GM18499 (cell line): ENCODE measurements around the gene CLEC4E.
"Not testable (repeated sequence)": the region's sequence is repeated elsewhere in the genome, so short reads cannot be mapped to it uniquely, and the experiment has no call there.

Experiments
- ATAC-seq: cut with Tn5 transposase; IDR thresholded peaks from one replicate; pipeline ENCODE4 v1.9.1; 2021; ENCODE audit warnings: moderate number of reproducible peaks; ENCODE audit not compliant: insufficient read depth, unreplicated experiment

CLEC4E gene

GRCh38 chr12:8544295-8544694 lies 3.6 kb upstream of the CLEC4E start:
- no peak for ATAC-seq

DNA sequence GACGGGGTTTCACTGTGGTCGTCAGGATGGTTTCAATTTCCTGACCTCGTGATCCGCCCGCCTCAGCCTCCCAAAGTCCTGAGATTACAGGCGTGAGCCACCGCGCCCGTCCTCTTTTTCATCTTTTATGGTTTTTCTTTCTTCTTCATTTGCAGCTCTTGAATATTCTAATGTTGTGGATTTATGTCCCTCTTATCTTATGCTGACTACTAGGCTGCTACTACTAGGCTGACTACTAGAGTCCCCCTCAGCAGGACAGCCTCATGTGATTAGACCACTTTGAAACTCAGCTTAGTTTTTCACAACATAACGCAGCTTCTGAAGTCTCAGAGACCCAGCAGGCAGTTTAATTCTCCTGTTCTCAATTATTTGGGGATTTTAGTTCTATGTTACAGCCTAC lies 857 bp upstream of the CLEC4E start:
- ATAC-seq, result no peak

DNA sequence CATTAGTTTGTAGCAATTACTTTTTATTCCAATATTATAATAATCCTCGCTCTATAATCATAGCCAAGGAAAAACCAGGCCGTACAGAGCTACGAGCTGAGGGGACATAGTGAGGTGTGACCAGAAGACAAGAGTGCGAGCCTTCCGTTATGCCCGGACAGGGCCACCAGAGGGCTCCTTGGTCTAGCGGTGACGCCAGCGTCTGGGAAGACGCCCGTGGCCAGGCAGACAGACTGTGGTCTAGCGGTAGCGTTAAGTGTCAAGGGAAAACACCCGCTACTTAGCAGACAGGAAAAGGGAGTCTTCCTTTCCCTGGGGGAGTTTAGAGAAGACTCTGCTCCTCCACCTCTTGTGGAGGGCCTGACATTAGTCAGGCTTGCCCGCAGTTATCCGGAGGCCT lies 2.9 kb downstream of the CLEC4E start:
- ATAC-seq, result not testable (repeated sequence)

DNA sequence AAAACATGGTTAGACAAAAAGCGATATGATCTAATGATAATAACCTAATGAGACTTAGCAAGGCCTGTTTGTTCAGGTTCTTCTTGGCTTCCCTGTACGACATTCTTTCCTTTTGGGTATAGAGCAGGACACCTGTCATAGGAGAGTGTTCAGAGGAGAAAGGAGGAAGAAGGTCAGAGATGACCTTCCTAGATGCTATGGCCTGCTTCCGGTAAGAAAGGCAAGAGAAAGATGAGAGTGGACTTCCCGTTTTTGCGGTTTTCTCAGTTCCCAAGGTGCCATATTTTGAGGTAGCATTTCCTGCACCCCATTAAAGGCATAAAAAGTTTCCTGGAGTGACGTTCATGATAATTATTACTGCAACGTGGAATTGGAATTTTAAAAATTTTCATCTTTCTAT lies 8.7 kb downstream of the CLEC4E start:
- no peak for ATAC-seq

DNA sequence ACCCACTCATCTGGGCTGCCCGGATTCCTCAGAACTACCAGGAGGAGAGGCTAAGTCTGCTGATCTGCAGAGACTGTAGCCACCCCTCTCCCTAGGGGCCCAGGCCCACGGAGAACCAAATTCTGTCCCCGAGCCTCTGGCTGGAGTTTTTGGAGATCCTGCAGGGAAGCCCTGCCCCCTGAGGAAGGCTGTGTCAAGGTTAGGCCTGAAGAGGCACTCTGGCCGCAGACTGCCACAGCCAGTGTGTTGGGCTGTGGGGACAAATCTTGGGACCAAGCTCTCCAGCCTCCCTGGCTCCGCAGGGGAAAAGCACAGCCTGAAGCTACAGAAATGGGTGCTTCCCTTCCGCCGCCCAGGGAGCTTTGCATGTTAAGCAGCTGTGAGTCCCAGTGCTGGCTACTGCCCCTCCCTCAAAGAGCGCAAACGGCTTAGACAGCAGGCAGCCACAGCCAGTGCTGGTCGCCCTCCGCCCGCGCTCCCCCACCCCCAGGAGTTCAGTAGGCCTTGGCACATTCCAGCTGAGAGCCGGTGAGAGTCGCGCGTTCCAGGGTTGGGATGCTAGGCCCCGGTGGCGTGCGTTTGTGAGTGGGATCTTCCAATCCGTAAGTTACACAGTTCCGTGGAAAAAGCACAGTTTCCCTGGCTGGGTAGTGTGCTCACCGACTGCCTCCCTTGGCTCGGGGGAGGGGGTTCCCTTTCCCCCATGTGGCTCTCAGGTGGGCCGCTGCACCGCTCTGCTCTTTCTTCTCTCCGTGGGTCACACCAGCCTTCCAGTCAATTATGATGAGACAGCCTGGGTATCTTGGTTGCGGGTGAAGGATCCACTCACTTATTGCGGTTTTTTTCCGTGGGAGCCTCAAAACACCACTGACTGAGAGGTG lies 13.2 kb downstream of the CLEC4E start:
- ATAC-seq, result no peak

DNA sequence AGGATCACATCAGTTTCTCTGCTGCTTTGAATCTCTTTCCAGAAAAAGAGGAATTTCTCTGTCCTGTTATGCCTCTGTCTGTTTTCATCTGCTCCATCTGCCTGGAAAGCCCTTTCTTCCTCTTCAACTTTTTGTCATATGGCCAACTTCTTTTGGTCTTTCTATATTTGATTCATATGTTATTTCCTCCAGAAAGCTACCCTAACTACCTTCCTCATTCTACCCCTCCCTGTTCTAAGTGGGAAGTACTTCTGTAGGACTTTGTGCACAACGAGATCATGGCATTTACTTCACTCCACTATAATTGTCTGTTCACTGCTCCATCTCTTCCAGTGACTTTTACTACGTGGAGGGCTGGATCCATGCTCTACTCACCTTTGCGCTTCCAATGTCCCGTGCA lies 21.5 kb downstream of the CLEC4E start:
- no peak for ATAC-seq

DNA sequence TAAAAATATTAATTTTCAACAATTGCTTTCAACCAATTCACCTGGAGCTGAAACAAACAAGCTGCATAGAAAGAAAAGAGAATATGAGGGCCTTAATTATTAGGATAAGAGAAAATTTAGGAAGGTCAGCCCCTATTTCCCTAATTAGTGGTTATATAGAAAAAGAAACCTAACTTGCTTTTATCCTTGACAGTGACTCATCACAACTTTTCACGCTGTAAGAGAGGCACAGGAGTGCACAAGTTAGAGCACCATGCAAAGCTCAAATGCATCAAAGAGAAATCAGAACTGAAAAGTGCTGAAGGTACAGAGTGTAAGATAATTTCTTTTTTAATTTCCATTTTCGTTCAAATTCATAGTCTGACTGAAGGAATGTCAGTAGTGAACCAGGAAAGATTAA lies 22.7 kb downstream of the CLEC4E start:
- ATAC-seq, result no peak

DNA sequence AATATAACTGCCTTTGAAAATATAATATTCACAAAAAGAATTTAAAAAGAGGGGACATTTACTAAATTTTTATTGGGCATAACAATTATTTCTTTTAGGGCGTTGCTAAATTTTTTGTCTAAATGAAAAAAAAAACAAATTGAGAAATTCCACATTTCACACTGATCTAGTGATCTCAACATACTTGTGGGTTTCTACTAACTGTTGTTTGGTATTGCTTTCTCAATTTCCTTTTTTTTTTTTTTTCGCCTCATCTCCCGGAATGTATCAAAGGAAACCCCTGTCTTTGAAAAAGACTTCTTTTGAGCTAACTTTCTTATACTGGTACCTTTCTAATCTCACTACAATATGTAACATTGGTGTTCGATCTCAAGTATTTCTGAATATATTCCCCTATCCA lies 27.4 kb downstream of the CLEC4E start, which contains the start of gene CLEC4D:
Gene CLEC4D (plus strand): TSS at position 248 of the 400 bp plus-strand sequence. CDS start 230 bp downstream, outside the sequence.
- ATAC-seq, result no peak

- ATAC-seq, result no peak
These were observed 31.5 kb downstream of the CLEC4E start for GRCh38 chr12:8508910-8509841.

- ATAC-seq, result no peak
These were observed 32.5 kb downstream of the CLEC4E start for GRCh38 chr12:8508223-8508622.

DNA sequence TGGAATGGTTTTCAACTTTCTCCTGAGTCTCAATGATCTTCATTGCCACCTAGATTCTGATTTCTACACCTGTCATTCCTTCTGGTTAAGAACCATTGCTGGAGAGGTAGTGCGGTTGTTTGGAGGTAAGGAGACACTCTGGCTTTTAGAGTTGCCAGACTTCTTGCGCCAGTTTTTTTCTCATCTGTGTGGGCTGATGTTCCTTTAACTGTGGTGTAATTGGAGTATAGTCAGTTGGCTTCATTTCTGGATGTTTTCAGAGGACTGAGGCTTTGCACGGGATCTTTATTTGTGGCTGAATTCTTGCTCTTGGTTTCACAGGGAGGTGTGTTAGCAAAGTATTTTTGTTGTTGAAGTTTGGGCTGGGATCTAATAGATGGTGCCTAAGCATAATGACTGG lies 33.1 kb downstream of the CLEC4E start:
- ATAC-seq, result no peak

- ATAC-seq, result no peak
These were observed 36.4 kb downstream of the CLEC4E start for GRCh38 chr12:8504351-8504750.

GRCh38 chr12:8501720-8502119 lies 39.0 kb downstream of the CLEC4E start:
- no peak for ATAC-seq

DNA sequence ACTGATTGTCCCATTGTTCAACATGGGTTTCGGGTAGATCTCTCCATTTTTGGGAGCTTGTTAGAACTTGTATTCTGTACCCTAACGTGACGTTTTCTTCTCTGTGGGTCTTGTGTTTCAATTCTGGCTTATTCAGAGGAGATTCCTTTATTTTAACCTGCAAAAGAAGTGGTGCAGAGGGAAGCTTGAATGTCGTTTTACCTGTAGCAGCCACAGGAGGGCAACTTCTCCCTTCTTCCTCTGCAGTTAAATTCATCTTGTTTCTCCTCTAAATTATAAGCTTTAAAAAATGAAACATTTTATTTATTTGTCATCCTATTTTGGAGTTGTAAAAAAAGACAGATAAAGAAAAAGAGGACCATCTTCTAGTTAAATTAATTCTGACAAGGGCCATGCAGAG lies 41.1 kb downstream of the CLEC4E start:
- ATAC-seq, result no peak

- ATAC-seq, result not testable (repeated sequence)
These were observed 44.6 kb downstream of the CLEC4E start for GRCh38 chr12:8496074-8496473.

DNA sequence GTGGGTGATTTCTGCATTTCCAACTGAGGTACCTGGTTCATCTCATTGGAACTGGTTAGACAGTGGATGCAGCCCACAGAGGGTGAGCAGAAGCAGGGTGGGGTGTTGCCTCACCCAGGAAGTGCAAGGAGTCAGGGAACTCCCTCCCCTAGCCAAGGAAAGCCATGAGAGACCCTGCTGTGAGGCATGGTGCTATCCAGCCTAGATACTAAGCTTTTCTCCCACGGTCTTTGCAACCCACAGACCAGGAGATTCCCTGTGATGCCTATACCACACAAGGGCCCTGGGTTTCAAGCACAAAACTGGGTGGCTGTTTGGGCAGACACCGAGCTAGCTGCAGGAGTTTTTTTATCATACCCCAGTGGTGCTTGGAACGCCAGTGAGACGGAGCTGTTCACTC lies 45.0 kb downstream of the CLEC4E start:
- ATAC-seq, result not testable (repeated sequence)

DNA sequence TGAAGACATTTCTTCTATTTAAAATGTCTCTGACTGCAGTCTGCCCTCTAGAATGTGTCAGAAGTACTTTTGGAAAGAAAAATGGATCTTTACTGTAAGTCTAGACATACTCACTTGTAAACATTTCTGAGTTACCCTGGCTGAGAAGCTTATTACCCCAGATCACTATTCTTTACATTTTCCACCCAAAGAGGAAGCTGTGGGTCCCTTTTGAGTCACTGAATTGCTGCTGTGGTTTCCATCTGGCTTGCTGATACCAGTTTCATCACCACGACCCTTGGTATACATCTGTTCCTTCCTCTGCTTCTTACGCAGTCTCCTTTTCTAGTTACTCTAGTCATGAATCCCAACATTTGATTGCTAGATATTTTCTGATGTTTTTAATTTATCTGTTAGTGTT lies 47.6 kb downstream of the CLEC4E start:
- ATAC-seq, result peak; percentile 95

GRCh38 chr12:8491646-8492530 lies 48.8 kb downstream of the CLEC4E start:
- ATAC-seq, result no peak
